Testis (tissue), 2 donors: ENCODE data around the gene COL4A6.

ENCODE experiments used
- CTCF ChIP-seq, 3 experiments: fragments of 450-650 bp in 2 of 3; fragments of 200-600 bp in 1 of 3; sonication (generic) in 1 of 3; IDR thresholded peaks; one replicate each; pipeline ENCODE4 v1.5.1; 2016 to 2019; ENCODE audit warnings: antibody characterized with exemption in 3 of 3, mild to moderate bottlenecking in 2 of 3, moderate library complexity in 1 of 3
- POLR2A ChIP-seq: fragments of 450-650 bp; IDR thresholded peaks from one replicate; pipeline ENCODE4 v1.6.1; 2017; ENCODE audit warnings: antibody characterized with exemption, mild to moderate bottlenecking, moderate library complexity

GRCh38 chrX:108332281-108332680 lies 105.9 kb downstream of the COL4A6 start:
- TF ChIP-seq CTCF (IDR thresholded peaks at IDR 0.05) (no peak), POLR2A (no peak)
